Suppressor macrophage (primary cell): Measurements from ENCODE around the gene CCDC71L.
"Not testable (repeated sequence)": the region's sequence is repeated elsewhere in the genome, so short reads cannot be mapped to it uniquely, and the experiment has no call there.

ENCODE experiments used
- DNase-seq, 4 experiments: peaks; one replicate each; pipeline ENCODE4 v3.0.0-alpha.2; 2020 to 2022
- total RNA-seq, 17 experiments: gene quantifications; one replicate each; lab custom pipeline; 2026; ENCODE audit warnings: mixed read lengths in 6 of 17, inconsistent platforms in 3 of 17; lab: John Stamatoyannopoulos, UW

CCDC71L gene
- 15.2 to 58.9 (median 37.1) reads per million in 17 experiments for total RNA-seq

- DNase-seq: peak; percentile 89 to 97 (median 94)
These were observed at the start of gene CCDC71L for GRCh38 chr7:106660862-106661720. TSS of gene CCDC71L (minus strand) at chr7:106661158. CDS start at chr7:106660896, 262 bp downstream.

- not testable (repeated sequence) for DNase-seq
These were observed 48.6 kb upstream of the CCDC71L start for GRCh38 chr7:106709604-106710003.

DNA sequence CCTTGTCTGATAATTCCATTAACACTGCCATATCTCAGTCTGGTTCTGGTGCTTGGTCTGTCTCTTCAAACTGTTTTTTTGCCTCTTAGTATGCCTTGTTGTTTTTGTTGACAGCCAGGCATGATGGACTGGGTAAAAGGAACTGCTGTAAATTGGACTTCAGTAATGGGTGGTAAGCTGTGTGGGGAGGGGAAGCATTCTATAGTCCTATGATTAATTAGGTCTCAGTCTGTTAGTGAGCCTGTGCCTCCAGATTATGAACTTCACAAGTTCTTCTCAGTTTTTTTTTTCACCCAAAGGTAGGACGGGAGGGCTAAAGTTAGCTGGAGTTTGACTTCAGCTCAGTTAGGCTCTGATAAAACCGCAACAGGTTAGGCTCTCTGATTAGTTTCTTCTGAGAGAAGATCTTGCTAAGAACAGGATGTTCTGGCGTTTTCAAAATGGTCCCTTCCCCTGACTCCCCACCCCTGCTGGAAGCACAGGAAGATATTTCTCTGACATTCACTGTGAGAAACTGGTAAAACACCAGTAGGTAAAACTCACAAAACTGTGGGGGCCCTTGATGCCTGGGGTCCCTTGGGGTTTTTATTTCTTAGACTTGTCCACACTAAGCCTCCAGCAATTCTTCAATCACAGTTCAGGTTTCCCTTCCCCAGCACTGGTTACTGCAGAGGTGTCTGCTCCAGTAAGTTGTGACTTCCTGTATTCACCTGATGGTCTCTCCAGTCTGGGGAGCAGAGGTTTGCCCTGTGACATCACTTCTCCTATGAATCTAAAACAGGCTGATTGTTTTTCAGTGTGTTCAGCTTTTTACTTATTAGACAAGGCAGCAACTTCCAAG lies 43.3 kb upstream of the CCDC71L start:
- DNase-seq: no peak

DNA sequence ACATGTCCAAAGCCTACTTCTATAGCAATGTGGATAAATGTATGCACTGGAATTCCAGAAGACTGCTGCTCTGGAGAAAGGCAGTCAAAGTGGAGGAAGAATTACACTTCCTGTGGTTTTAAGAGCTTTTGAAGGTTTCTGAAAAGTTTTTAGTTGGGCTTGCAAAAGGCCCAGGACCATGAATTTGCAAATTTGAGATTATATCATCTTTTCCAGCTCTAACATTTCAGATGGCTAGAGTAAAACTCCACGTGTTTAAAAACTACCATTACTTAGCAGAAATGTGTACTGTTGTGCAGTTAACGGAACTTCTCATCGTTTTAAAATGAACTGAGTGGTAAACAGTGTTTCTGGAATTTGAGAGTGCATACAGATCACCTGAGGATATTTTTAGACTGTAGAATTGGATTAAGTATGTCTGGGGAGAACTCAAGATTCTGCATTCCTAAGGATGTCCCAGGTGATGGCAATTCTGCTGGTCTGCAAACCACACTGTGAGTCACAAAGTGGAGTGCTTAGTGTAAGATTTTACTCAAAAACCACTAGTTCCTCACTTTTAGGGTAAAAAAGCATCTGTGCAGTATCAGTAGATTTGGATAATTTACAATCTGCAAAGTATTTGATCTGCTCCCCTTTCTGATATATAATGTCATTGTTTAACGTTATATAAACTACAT lies 32.9 kb upstream of the CCDC71L start:
- DNase-seq: peak; percentile 8 to 34 (median 15)

GRCh38 chr7:106692450-106693051 lies 31.6 kb upstream of the CCDC71L start:
- no peak for DNase-seq

GRCh38 chr7:106688161-106688560 lies 27.2 kb upstream of the CCDC71L start:
- not testable (repeated sequence) for DNase-seq

DNA sequence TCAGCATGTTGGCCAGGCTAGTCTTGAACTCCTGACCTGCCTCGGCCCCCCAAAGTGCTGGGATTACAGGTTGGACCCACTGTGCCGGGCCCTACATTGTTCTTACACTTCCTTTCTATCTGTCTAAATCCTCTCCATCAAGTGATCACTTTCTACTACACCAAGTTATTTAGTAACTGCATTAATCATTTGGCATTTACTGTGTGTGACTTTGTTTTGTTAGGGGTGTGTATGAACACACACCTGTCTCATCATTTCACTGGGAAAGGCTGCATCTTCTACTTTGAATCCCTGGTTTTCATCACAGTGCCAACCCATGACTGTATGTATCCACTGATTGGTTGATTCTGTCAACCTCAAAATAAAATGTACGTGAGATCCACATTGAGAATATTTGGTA lies 23.0 kb upstream of the CCDC71L start:
- DNase-seq: no peak

GRCh38 chr7:106681815-106682495 lies 21.0 kb upstream of the CCDC71L start:
- DNase-seq: no peak

- DNase-seq: peak; percentile 35 to 71 (median 54)
These were observed 18.4 kb upstream of the CCDC71L start for GRCh38 chr7:106679153-106679931.

DNA sequence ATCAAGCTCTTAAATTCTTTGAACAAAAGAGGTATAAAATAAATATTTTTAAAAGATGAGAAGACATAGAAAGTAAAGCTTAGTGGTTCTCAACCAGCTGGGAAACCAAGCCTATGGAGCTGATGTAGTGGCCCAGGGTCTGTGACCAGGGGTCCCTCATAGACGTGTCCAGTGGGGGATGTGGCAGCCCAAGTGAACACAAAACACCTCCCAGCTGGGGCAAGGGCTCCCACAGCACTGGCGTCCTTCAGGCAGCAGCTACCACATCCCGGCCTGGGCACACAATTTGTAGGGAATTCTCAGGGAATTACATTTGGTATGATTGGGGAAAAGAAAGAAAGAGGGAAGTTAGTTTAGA lies 17.8 kb upstream of the CCDC71L start:
- no peak for DNase-seq

DNA sequence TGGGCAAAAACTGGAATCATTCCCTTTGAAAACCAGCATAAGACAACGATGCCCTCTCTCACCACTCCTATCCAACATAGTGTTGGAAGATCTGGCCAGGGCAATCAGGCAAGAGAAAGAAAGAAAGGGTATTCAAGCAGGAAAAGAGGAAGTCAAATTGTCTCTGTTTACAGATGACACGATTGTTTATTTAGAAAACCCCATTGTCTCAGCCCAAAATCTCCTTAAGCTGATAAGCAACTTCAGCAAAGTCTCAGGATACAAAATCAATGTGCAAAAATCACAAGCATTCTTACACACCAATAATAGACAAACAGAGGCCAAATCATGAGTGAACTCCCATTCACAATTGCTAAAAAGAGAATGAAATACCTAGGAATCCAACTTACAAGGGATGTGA lies 15.5 kb upstream of the CCDC71L start:
- DNase-seq: not testable (repeated sequence)

DNA sequence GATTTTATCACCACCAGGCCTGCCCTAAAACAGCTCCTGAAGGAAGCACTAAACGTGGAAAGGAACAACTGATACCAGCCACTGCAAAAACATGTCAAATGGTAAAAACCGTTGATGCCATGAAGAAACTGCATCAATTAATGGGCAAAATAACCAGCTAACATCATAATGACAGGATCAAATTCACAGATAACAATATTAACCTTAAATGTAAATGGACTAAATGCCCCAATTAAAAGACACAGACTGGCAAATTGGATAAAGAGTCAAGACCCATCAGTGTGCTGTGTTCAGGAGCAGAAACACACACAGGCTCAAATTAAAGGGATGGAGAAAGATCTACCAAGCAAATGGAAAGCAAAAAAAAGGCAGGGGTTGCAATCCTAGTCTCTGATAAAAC lies 12.7 kb upstream of the CCDC71L start:
- DNase-seq: not testable (repeated sequence)

GRCh38 chr7:106671930-106672329 lies 11.0 kb upstream of the CCDC71L start:
- not testable (repeated sequence) for DNase-seq

DNA sequence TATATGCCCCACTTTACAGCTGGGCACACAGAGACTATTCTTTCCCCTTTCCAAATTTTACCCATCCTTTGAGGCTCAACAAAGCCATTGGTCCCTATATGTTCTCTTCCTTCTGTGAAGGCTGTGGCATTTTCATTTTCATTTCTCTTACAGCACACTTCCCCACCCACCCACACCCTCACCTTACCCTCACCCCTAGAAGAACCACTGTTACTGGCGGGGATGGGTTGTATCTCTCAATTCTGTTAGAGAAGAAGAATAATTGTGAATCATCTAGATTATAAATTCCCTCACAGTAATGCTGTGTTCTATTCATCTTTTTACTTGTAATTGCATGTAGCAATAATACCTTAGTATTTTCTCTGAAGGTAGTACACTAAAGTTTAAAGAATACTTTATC lies 10.2 kb upstream of the CCDC71L start:
- DNase-seq: no peak

GRCh38 chr7:106668861-106669524 lies 8.0 kb upstream of the CCDC71L start:
- no peak for DNase-seq

GRCh38 chr7:106666353-106666752 lies 5.4 kb upstream of the CCDC71L start:
- DNase-seq: no peak

DNA sequence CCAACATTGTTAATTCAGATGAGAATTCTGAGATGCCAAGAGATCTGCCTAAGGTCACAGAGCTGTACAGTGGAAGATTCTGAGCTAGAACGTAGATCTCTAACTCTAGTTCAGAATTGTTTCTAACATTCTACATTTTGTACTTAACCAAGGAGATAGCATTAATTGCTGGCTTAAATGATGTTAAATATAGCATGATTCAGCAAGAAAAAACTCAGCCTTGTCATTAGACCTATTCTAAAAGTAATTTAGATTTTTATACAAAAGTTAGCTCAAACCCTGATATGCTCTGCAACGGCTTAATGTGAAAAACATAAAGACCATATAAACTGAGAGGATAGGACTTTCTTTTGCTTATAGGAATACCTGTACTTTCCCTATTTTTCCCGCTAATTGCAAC lies 3.4 kb upstream of the CCDC71L start:
- DNase-seq: no peak

GRCh38 chr7:106659963-106660861 lies 746 bp downstream of the CCDC71L start:
- DNase-seq: peak; percentile 83 to 94 (median 90)
